DOHH2 (cell line): ENCODE results near the gene NASP.

Source experiments
- H3F3A ChIP-seq: fragments of 200-600 bp; sonication (generic), shearing (Covaris generic); 2 replicates; pipeline ENCODE4 v1.6.0; 2016; ENCODE audit warnings: antibody characterized with exemption, mild to moderate bottlenecking; ENCODE audit not compliant: control insufficient read depth, insufficient read depth
- H3K27ac ChIP-seq: fragments of 200-600 bp; sonication (generic); 2 replicates; pipeline ENCODE4 v1.5.1; 2014; ENCODE audit warnings: low read depth, mild to moderate bottlenecking, low read length, moderate library complexity
- H3K27me3 ChIP-seq: fragments of 200-600 bp; sonication (generic); 2 replicates; pipeline ENCODE4 v1.6.1; 2014; ENCODE audit warnings: mild to moderate bottlenecking, low read length, mixed read lengths; ENCODE audit not compliant: control insufficient read depth
- H3K36me3 ChIP-seq: fragments of 200-600 bp; sonication (generic); 2 replicates; pipeline ENCODE4 v1.6.1; 2014; ENCODE audit warnings: mild to moderate bottlenecking, low read length, moderate library complexity, mixed read lengths; ENCODE audit not compliant: control insufficient read depth
- H3K4me1 ChIP-seq: fragments of 200-600 bp; sonication (generic); 2 replicates; pipeline ENCODE4 v1.6.1; 2014; ENCODE audit warnings: mild to moderate bottlenecking, low read length, mixed read lengths; ENCODE audit not compliant: control insufficient read depth
- H3K4me2 ChIP-seq: fragments of 200-600 bp; sonication (generic); 2 replicates; pipeline ENCODE4 v1.6.0; 2014; ENCODE audit warnings: mild to moderate bottlenecking, low read length, moderate library complexity
- H3K4me3 ChIP-seq: fragments of 200-600 bp; sonication (generic); 2 replicates; pipeline ENCODE4 v1.5.1; 2014; ENCODE audit warnings: mild to moderate bottlenecking, low read length, mixed read lengths
- H3K79me2 ChIP-seq: fragments of 200-600 bp; sonication (generic); 2 replicates; pipeline ENCODE4 v1.6.1; 2014; ENCODE audit warnings: mild to moderate bottlenecking, low read length, mixed read lengths; ENCODE audit not compliant: control insufficient read depth
- H3K9me2 ChIP-seq: fragments of 200-600 bp; sonication (generic); replicated peaks from 2 replicates; pipeline ENCODE4 v1.6.1; 2014; ENCODE audit warnings: mild to moderate bottlenecking, low read length, mixed read lengths; ENCODE audit not compliant: control insufficient read depth
- H3K9me3 ChIP-seq: fragments of 200-600 bp; sonication (generic); 2 replicates; pipeline ENCODE4 v1.6.1; 2014; ENCODE audit warnings: antibody characterized with exemption, low read length, mixed read lengths; ENCODE audit not compliant: control insufficient read depth, insufficient read depth
- H4K20me1 ChIP-seq: fragments of 200-600 bp; sonication (generic); 2 replicates; pipeline ENCODE4 v1.6.0; 2014; ENCODE audit warnings: low read depth, mild to moderate bottlenecking, antibody characterized with exemption, low read length, moderate library complexity; ENCODE audit not compliant: control insufficient read depth, insufficient read depth
- CTCF ChIP-seq: fragments of 200-600 bp; sonication (generic); IDR thresholded peaks from one replicate; pipeline ENCODE4 v1.5.1; 2014; ENCODE audit warnings: antibody characterized with exemption, mild to moderate bottlenecking, low read depth, low read length; ENCODE audit not compliant: poor library complexity, severe bottlenecking
- EZH2phosphoT487 ChIP-seq: fragments of 200-600 bp; sonication (generic); IDR thresholded peaks from 2 replicates; pipeline ENCODE4 v1.6.1; 2017; ENCODE audit warnings: borderline replicate concordance, mild to moderate bottlenecking, antibody characterized with exemption, low read length, moderate library complexity, mixed read lengths

NASP gene

GRCh38 chr1:45541193-45541592 lies 42.6 kb upstream of the NASP start:
- no peak overlapping the region for H3K27ac ChIP-seq
- H3K27me3 ChIP-seq = no peaks in the 10 kb centered on the region
- H3K79me2 ChIP-seq = no peaks in the 10 kb centered on the region
- peaks cover 44% of the 10 kb centered on the region for H3K4me1 ChIP-seq
- no peaks in the 10 kb centered on the region for H3K36me3 ChIP-seq
- H3K9me3 ChIP-seq = no peaks in the 10 kb centered on the region
- no peak for TF ChIP-seq CTCF
- TF ChIP-seq EZH2phosphoT487 = no peak
- H3K4me2 ChIP-seq = no peak overlapping the region
- H3K4me3 ChIP-seq = no peak overlapping the region
- no peaks in the 10 kb centered on the region for H4K20me1 ChIP-seq
- H3K9me2 ChIP-seq = no peaks in the 10 kb centered on the region
- peaks cover 14% of the 10 kb centered on the region for H3F3A ChIP-seq

GRCh38 chr1:45542591-45542990 lies 41.2 kb upstream of the NASP start:
- no peak for TF ChIP-seq CTCF
- TF ChIP-seq EZH2phosphoT487 = no peak
- Histone ChIP-seq H4K20me1 (no peaks in the 10 kb centered on the region), H3K27ac (no peak overlapping the region), H3K9me2 (no peaks in the 10 kb centered on the region), H3K4me2 (no peak overlapping the region), H3K27me3 (no peaks in the 10 kb centered on the region), H3F3A (peaks cover 14% of the 10 kb centered on the region), H3K4me1 (peaks cover 45% of the 10 kb centered on the region), H3K9me3 (no peaks in the 10 kb centered on the region), H3K36me3 (no peaks in the 10 kb centered on the region), H3K79me2 (no peaks in the 10 kb centered on the region), H3K4me3 (no peak overlapping the region)

- H3K4me1 ChIP-seq = peaks cover 45% of the 10 kb centered on the region
- H3K9me2 ChIP-seq = no peaks in the 10 kb centered on the region
- H3K27ac ChIP-seq = peak overlapping the region; percentile 81
- H3K4me3 ChIP-seq = peak overlapping the region; percentile 63
- no peaks in the 10 kb centered on the region for H3K27me3 ChIP-seq
- H3K4me2 ChIP-seq = peak overlapping the region; percentile 96
- peaks cover 14% of the 10 kb centered on the region for H3F3A ChIP-seq
- H3K79me2 ChIP-seq = no peaks in the 10 kb centered on the region
- TF ChIP-seq CTCF = no peak
- TF ChIP-seq EZH2phosphoT487 = no peak
- no peaks in the 10 kb centered on the region for H4K20me1 ChIP-seq
- no peaks in the 10 kb centered on the region for H3K9me3 ChIP-seq
- no peaks in the 10 kb centered on the region for H3K36me3 ChIP-seq
Observed at GRCh38 chr1:45543581-45544417, 40.0 kb upstream of the NASP start.
